Motor neuron (in vitro differentiated cells): ENCODE measurements around the gene TMEM217. TPM values are rescaled to one million over a fixed set of nuclear protein-coding genes. Genes with fewer than 3 reads are reported as not detected.
"Not testable (repeated sequence)": the region's sequence is repeated elsewhere in the genome, so short reads cannot be mapped to it uniquely, and the experiment has no call there.

Source experiments
- ATAC-seq, 8 experiments: fragments of 200-7000 bp; cut with Tn5 transposase; replicated peaks in 6 of 8; 2 replicates each; pipeline ENCODE4 v1.8.0; 2021; ENCODE audit warnings: mild to moderate bottlenecking in 8 of 8, moderate library complexity in 8 of 8
- H3K27ac ChIP-seq, 2 donors: fragments of 250-450 bp; sonication (Bioruptor Pico); 2 replicates each; pipeline ENCODE4 v1.9.0; 2021; ENCODE audit warnings: antibody characterized with exemption in 2 of 2, mild to moderate bottlenecking in 2 of 2, moderate library complexity in 1 of 2
- H3K4me1 ChIP-seq, 2 donors: fragments of 250-450 bp; sonication (Bioruptor Pico); replicated peaks in 1 of 2; 2 replicates each; pipeline ENCODE4 v1.6.1; 2021; ENCODE audit warnings: antibody characterized with exemption in 2 of 2, mild to moderate bottlenecking in 2 of 2, moderate library complexity in 1 of 2
- H3K4me3 ChIP-seq, 5 donors: fragments of 250-450 bp; sonication (Bioruptor Pico); 2 replicates each; pipeline ENCODE4 v1.9.0; 2021; ENCODE audit warnings: antibody characterized with exemption in 5 of 5, mild to moderate bottlenecking in 5 of 5, moderate library complexity in 4 of 5
- WGBS, 10 experiments: fragments of 450-650 bp; shearing (Covaris generic); methylation state at CpG; one replicate each; pipeline ENCODE4 v1.0.0; 2022; 5-methylcytosine and 5-hydroxymethylcytosine counted together
- in situ Hi-C, 9 experiments: fragments of 400-800 bp; cut with MboI; loops; one replicate each; pipeline ENCODE4 v1.15.0; 2021; ENCODE audit warnings: low sequenced_read_pairs in 9 of 9, low pct_unique_long_range_greater_than_20kb in 2 of 9; ENCODE audit not compliant: unreplicated experiment in 9 of 9
- total RNA-seq, 8 experiments: library from RNA; unstranded; fragments of 300-600 nt; gene quantifications; 2 replicates each; pipeline versions ENCODE4 v1.2.3 to v1.2.4, GENCODE V29; 2022

TMEM217 gene
- 1 to 10 TPM in 6 of 8 experiments, under 1 TPM in 2; 0.73 to 9.4 (median 2.1) TPM for total RNA-seq

GRCh38 chr6:37257634-37258404, at the start of gene TMEM217, which contains the start of gene TBC1D22B:
Gene TMEM217 (minus strand): TSS chr6:37258144. CDS start chr6:37219030, 39,114 bp downstream.
Gene TBC1D22B (plus strand): TSS chr6:37257772. CDS start chr6:37257918, 146 bp downstream.
- peak within 1 kb of the TSS; percentile 69 to 88 for H3K27ac ChIP-seq
- in situ Hi-C loops: no loop called here
- H3K4me1 ChIP-seq: peaks cover 3 to 5% of the 10 kb centered on the region in 2 donors
- H3K4me3 ChIP-seq: peak within 1 kb of the TSS; percentile 78 to 96 (median 91)
- 0 to 8% (median 0%) methylated on average over 1 to 6 of the region's 45 CpGs; no CpG with 5 or more reads in 5 of the 10 experiments for WGBS, 10 experiments
- ATAC-seq: peak; percentile 97 to 100 (median 100)

- in situ Hi-C loops, H3K27ac ChIP-seq, H3K4me3 ChIP-seq, H3K4me1 ChIP-seq, ATAC-seq: not testable (repeated sequence)
- 67 to 100% (median 91%) methylated on average over 1 to 6 of the region's 10 CpGs; no CpG with 5 or more reads in 2 of the 10 experiments for WGBS, 10 experiments
Observed at GRCh38 chr6:37307484-37307883, 49.5 kb upstream of the TMEM217 start.

GRCh38 chr6:37306624-37307222, 48.8 kb upstream of the TMEM217 start:
- 82 to 100% (median 96%) methylated on average over 2 to 3 of the region's 4 CpGs for WGBS, 10 experiments
- Histone ChIP-seq H3K4me3 (no peak overlapping the region), H3K27ac (no peak overlapping the region), H3K4me1 (peaks cover 9% of the 10 kb centered on the region in 2 donors)
- in situ Hi-C loops: no loop called here
- no peak for ATAC-seq

GRCh38 chr6:37305841-37306425, 48.0 kb upstream of the TMEM217 start:
- WGBS, 10 experiments: 78 to 100% (median 100%) methylated on average over 1 to 4 of the region's 4 CpGs; no CpG with 5 or more reads in 3 of the 10 experiments
- ATAC-seq: no peak
- Histone ChIP-seq H3K4me3 (no peak overlapping the region), H3K4me1 (peaks cover 9% of the 10 kb centered on the region in 2 donors), H3K27ac (no peak overlapping the region)
- in situ Hi-C loops: no loop called here

GRCh38 chr6:37304766-37305165, 46.8 kb upstream of the TMEM217 start:
- no peak overlapping the region for H3K27ac ChIP-seq
- H3K4me3 ChIP-seq: no peak overlapping the region
- in situ Hi-C loops: no loop called here
- 89 to 100% (median 95%) methylated on average over 1 to 7 of the region's 7 CpGs for WGBS, 10 experiments
- H3K4me1 ChIP-seq: peaks cover 9% of the 10 kb centered on the region in 2 donors
- ATAC-seq: no peak

GRCh38 chr6:37303891-37304503, 46.1 kb upstream of the TMEM217 start:
- Histone ChIP-seq H3K4me3 (no peak overlapping the region), H3K27ac (no peak overlapping the region), H3K4me1 (peaks cover 9% of the 10 kb centered on the region in 2 donors)
- 0 to 100% (median 63%) methylated on average over 1 to 3 of the region's 3 CpGs; no CpG with 5 or more reads in 3 of the 10 experiments for WGBS, 10 experiments
- ATAC-seq: peak in 4 of 8 experiments; percentile 20 to 85 (median 83)
- in situ Hi-C loops: no loop called here

- no peak for ATAC-seq
- Histone ChIP-seq H3K4me3 (no peak overlapping the region), H3K4me1 (peaks cover 6% of the 10 kb centered on the region in 2 donors), H3K27ac (no peak overlapping the region)
- in situ Hi-C loops: no loop called here
- 62 to 100% (median 88%) methylated on average over 2 to 5 of the region's 6 CpGs for WGBS, 10 experiments
Observed at GRCh38 chr6:37303091-37303660, 45.2 kb upstream of the TMEM217 start.

- in situ Hi-C loops: no loop called here
- no peak for ATAC-seq
- no peak overlapping the region for H3K27ac ChIP-seq
Observed at GRCh38 chr6:37302086-37302686, 44.2 kb upstream of the TMEM217 start.

GRCh38 chr6:37299990-37300389, 42.0 kb upstream of the TMEM217 start:
- in situ Hi-C loops: no loop called here
- 68 to 100% (median 93%) methylated on average over 3 to 4 of the region's 4 CpGs for WGBS, 10 experiments
- H3K4me1 ChIP-seq: no peaks in the 10 kb centered on the region
- no peak overlapping the region for H3K4me3 ChIP-seq
- ATAC-seq: no peak
- H3K27ac ChIP-seq: no peak overlapping the region

More at GRCh38 chr6:37302086-37302686, 44.2 kb upstream of the TMEM217 start:
- no peak overlapping the region for H3K4me3 ChIP-seq
- 80 to 100% (median 100%) methylated on average over 1 of the region's 1 CpG; no CpG with 5 or more reads in 3 of the 10 experiments for WGBS, 10 experiments
- no peaks in the 10 kb centered on the region for H3K4me1 ChIP-seq

- in situ Hi-C loops: no loop called here
- Histone ChIP-seq H3K4me1 (no peaks in the 10 kb centered on the region), H3K27ac (no peak overlapping the region), H3K4me3 (no peak overlapping the region)
- no peak for ATAC-seq
Observed at GRCh38 chr6:37298958-37299357, 41.0 kb upstream of the TMEM217 start.

GRCh38 chr6:37297637-37298036, 39.7 kb upstream of the TMEM217 start:
- H3K4me1 ChIP-seq, ATAC-seq, H3K27ac ChIP-seq, in situ Hi-C loops, H3K4me3 ChIP-seq: not testable (repeated sequence)

GRCh38 chr6:37293426-37293825, 35.5 kb upstream of the TMEM217 start:
- no peak for ATAC-seq
- Histone ChIP-seq H3K4me3 (no peak overlapping the region), H3K27ac (no peak overlapping the region), H3K4me1 (no peaks in the 10 kb centered on the region)
- in situ Hi-C loops: no loop called here
